Endothelial cell (in vitro differentiated cells): Measurements from ENCODE around the gene PRPS1L1. TPM values are rescaled to one million over a fixed set of nuclear protein-coding genes. Genes with fewer than 3 reads are reported as not detected.
A peak's percentile ranks its signal among the peaks of the same experiment; 100 is the strongest.

Experiments used
- DNase-seq: peaks from one replicate; pipeline ENCODE4 v3.0.0; 2021; ENCODE audit warnings: low spot score
- H3K27ac Mint-ChIP-seq: one replicate; pipeline ENCODE4 v1.8.0; 2021; ENCODE audit warnings: mixed read lengths, inconsistent platforms; ENCODE audit not compliant: unreplicated experiment
- H3K27me3 Mint-ChIP-seq: one replicate; pipeline ENCODE4 v1.8.0; 2021; ENCODE audit warnings: mild to moderate bottlenecking, moderate library complexity, mixed read lengths, inconsistent platforms; ENCODE audit not compliant: unreplicated experiment
- H3K36me3 Mint-ChIP-seq: one replicate; pipeline ENCODE4 v1.8.0; 2021; ENCODE audit warnings: mild to moderate bottlenecking, low read depth, mixed read lengths, inconsistent platforms; ENCODE audit not compliant: unreplicated experiment
- H3K4me1 Mint-ChIP-seq: one replicate; pipeline ENCODE4 v1.8.0; 2021; ENCODE audit warnings: mild to moderate bottlenecking, mixed read lengths, inconsistent platforms; ENCODE audit not compliant: unreplicated experiment
- H3K4me3 Mint-ChIP-seq: one replicate; pipeline ENCODE4 v1.8.0; 2021; ENCODE audit warnings: mild to moderate bottlenecking, mixed read lengths, inconsistent platforms; ENCODE audit not compliant: unreplicated experiment
- H3K9me3 Mint-ChIP-seq: one replicate; pipeline ENCODE4 v1.8.0; 2021; ENCODE audit warnings: mixed read lengths, inconsistent platforms; ENCODE audit not compliant: unreplicated experiment
- total RNA-seq: library from RNA; stranded (reverse); fragmentation: NEBNext Ultra II Directional; extraction: Animal tissue kit (Norgen Biotek cat#: 25700); gene quantifications from one replicate; pipeline ENCODE4 v1.2.1, GENCODE V29; 2021; ENCODE audit not compliant: unreplicated experiment
- TF ChIP-seq, protein P1 (sequence below): fragments of 200-600 bp; sonication (generic); IDR thresholded peaks from one replicate; pipeline ENCODE4 v1.5.0; 2021; ENCODE audit warnings: antibody characterized with exemption; ENCODE audit not compliant: unreplicated experiment

PRPS1L1 gene
- total RNA-seq, 1 donor from 2014 or later: not detected

DNA sequence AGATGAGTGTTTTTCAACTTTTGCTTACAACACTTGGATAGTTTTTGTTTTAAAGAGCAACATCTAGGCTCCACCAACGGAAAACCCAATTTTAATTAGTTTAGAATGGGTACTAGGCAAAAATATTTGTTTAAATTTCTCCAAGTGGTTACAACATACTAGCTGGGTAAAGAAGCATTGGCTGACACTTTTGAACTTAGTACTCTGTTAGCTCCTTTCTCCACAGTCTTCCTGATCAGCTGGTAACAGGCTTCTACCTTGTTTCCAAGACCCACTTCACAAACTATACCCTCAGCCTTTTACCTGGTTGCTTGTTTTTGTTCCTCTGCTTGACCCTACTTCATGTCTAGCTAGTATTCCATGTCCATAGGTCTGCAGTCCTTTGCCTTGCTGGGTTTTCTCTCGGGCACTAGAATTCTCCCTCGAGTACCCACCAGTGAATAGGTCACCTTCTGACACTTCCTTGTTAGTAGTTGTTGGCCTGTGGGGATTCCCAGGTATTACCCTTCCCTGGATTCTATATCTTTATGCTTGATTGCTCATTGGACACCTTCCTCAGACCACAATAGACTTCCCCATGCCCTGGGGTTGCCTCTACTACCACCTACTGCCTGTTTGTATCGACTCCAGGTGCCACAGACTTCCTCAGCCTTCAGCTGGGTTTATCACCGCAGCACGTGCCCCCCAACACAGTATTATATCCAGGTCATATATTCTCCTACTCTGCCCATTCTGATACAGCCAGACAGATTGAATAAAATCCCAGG, 42.0 kb downstream of the PRPS1L1 start:
- no peaks in the 10 kb centered on the region for H3K36me3 Mint-ChIP-seq
- TF ChIP-seq, protein P1, sequence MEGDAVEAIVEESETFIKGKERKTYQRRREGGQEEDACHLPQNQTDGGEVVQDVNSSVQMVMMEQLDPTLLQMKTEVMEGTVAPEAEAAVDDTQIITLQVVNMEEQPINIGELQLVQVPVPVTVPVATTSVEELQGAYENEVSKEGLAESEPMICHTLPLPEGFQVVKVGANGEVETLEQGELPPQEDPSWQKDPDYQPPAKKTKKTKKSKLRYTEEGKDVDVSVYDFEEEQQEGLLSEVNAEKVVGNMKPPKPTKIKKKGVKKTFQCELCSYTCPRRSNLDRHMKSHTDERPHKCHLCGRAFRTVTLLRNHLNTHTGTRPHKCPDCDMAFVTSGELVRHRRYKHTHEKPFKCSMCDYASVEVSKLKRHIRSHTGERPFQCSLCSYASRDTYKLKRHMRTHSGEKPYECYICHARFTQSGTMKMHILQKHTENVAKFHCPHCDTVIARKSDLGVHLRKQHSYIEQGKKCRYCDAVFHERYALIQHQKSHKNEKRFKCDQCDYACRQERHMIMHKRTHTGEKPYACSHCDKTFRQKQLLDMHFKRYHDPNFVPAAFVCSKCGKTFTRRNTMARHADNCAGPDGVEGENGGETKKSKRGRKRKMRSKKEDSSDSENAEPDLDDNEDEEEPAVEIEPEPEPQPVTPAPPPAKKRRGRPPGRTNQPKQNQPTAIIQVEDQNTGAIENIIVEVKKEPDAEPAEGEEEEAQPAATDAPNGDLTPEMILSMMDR: no peak

GRCh38 chr7:17984288-17984687, 43.4 kb downstream of the PRPS1L1 start:
- no peaks in the 10 kb centered on the region for H3K4me1 Mint-ChIP-seq
- DNase-seq: no peak
- TF ChIP-seq, protein P1: no peak
- no peak overlapping the region for H3K4me3 Mint-ChIP-seq
- H3K27ac Mint-ChIP-seq: no peak overlapping the region
- H3K36me3 Mint-ChIP-seq: no peaks in the 10 kb centered on the region
- no peaks in the 10 kb centered on the region for H3K9me3 Mint-ChIP-seq
- H3K27me3 Mint-ChIP-seq: no peaks in the 10 kb centered on the region

More for the DNA sequence above, 42.0 kb downstream of the PRPS1L1 start:
- no peak for DNase-seq
- Mint-ChIP-seq H3K4me3 (no peak overlapping the region), H3K27ac (no peak overlapping the region), H3K9me3 (no peaks in the 10 kb centered on the region), H3K27me3 (no peaks in the 10 kb centered on the region), H3K4me1 (peaks cover 5% of the 10 kb centered on the region)

DNA sequence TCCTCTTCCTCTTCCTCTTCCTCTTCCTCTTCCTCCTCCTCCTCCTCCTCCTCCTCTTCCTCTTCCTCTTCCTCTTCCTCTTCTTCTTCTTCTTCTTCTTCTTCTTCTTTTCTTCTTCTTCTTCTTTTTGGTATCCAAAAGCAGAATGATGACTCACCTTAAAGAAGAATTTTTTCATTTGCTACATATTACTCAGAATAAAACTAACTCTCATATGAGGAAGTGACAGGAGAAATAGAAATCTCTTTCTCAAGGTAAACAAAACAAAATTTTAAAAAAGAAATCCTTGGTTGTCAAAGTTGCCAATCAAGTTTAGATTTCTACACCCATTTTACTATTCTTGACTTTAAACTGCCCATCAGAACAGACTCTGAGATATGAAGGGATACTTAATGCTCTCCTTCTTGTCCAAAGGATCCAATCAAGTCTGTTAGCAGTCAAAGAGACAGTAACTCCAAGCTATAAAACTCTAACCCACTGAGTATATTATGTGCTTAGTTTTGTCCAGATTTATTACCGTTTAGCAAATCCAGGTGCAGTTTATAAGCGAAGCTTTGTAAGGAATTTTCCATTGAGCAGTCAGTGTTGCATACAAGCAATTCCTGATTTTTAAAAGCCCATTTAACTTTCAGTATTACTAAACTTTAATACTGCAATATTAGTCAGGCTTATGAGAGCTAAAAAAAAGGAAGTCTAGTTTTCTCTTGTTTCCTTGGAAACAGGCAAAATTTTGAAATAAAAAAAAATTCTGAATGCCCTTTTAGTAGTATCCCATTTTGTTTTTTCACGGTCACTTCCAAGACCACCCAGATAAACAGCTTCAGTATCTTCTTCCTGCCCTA, 44.2 kb downstream of the PRPS1L1 start:
- Mint-ChIP-seq H3K36me3 (no peaks in the 10 kb centered on the region), H3K9me3 (no peaks in the 10 kb centered on the region)

DNA sequence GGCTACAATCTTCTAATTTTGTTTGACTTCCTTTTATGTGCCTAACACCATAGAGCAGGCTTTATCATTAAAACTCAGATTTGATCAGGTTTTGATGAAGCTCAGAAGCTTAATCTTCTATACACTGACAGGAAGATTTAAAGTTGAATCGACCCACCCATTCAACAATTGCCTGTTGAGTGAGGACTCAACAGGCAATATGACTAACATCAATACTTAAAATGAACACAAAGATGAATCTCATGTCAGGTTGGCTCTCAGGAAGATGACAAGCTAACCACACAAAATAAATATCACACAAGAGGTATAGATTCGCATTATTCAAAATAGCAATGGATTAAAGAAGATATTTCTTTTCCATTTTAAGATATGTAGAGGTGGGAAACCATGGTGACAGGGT, 50.7 kb downstream of the PRPS1L1 start:
- H3K4me1 Mint-ChIP-seq: no peaks in the 10 kb centered on the region
- no peaks in the 10 kb centered on the region for H3K36me3 Mint-ChIP-seq
- TF ChIP-seq, protein P1: no peak
- H3K27ac Mint-ChIP-seq: no peak overlapping the region
- no peak overlapping the region for H3K4me3 Mint-ChIP-seq
- no peak for DNase-seq
- no peaks in the 10 kb centered on the region for H3K9me3 Mint-ChIP-seq
- peaks cover 3% of the 10 kb centered on the region for H3K27me3 Mint-ChIP-seq

More for the DNA sequence above, 44.2 kb downstream of the PRPS1L1 start:
- Mint-ChIP-seq H3K4me1 (no peaks in the 10 kb centered on the region), H3K27ac (peak overlapping the region; percentile 43), H3K27me3 (no peaks in the 10 kb centered on the region), H3K4me3 (no peak overlapping the region)
- TF ChIP-seq, protein P1: no peak
- no peak for DNase-seq

Other genes with a start within 250 kb of the PRPS1L1 start
- 34.3 TPM for gene SNX13, start 87.4 kb downstream of the PRPS1L1 start, total RNA-seq